Endodermal cell (in vitro differentiated cells): Measurements from ENCODE around the gene QRICH1. TPM values are rescaled to one million over a fixed set of nuclear protein-coding genes. Genes with fewer than 3 reads are reported as not detected.

Experiments
- DNase-seq: peaks from one replicate; pipeline ENCODE4 v3.0.0-alpha.2; 2017
- H3K27ac ChIP-seq: 2 replicates; pipeline ENCODE4 v1.5.1; 2013; ENCODE audit warnings: mild to moderate bottlenecking, low read depth, low read length, moderate library complexity
- H3K27me3 ChIP-seq: 2 replicates; pipeline ENCODE4 v1.6.1; 2013; ENCODE audit warnings: mild to moderate bottlenecking, low read length, moderate library complexity; ENCODE audit not compliant: insufficient read depth, control insufficient read depth, poor library complexity, severe bottlenecking
- H3K36me3 ChIP-seq: 2 replicates; pipeline ENCODE4 v1.7.0; 2013; ENCODE audit warnings: mild to moderate bottlenecking, low read length, moderate library complexity; ENCODE audit not compliant: control insufficient read depth, insufficient read depth
- H3K4me1 ChIP-seq: one replicate; pipeline ENCODE4 v1.7.0; 2013; ENCODE audit warnings: low read length; ENCODE audit not compliant: control insufficient read depth, insufficient read depth
- H3K4me3 ChIP-seq: 2 replicates; pipeline ENCODE4 v1.5.1; 2013; ENCODE audit warnings: mild to moderate bottlenecking, low read length, moderate library complexity
- H3K9ac ChIP-seq: 2 replicates; pipeline ENCODE4 v1.6.1; 2013; ENCODE audit warnings: mild to moderate bottlenecking, low read length, moderate library complexity; ENCODE audit not compliant: poor library complexity, severe bottlenecking; ENCODE audit errors: extremely low read depth
- H3K9me3 ChIP-seq: 2 replicates; pipeline ENCODE4 v1.6.1; 2013; ENCODE audit warnings: mild to moderate bottlenecking, low read length, moderate library complexity; ENCODE audit not compliant: control insufficient read depth
- H3K27ac Mint-ChIP-seq: 2 replicates; pipeline ENCODE4 v1.8.0; 2020; ENCODE audit warnings: mixed read lengths
- H3K27me3 Mint-ChIP-seq: 2 replicates; pipeline ENCODE4 v1.8.0; 2021; ENCODE audit warnings: mild to moderate bottlenecking, mixed read lengths; ENCODE audit not compliant: insufficient read depth
- H3K36me3 Mint-ChIP-seq: 2 replicates; pipeline ENCODE4 v1.8.0; 2020; ENCODE audit warnings: low read depth, mixed read lengths
- H3K4me1 Mint-ChIP-seq: 2 replicates; pipeline ENCODE4 v1.8.0; 2020; ENCODE audit warnings: mixed read lengths
- H3K4me3 Mint-ChIP-seq: 2 replicates; pipeline ENCODE4 v1.8.0; 2020; ENCODE audit warnings: mild to moderate bottlenecking, moderate library complexity, mixed read lengths
- H3K9me3 Mint-ChIP-seq: 2 replicates; pipeline ENCODE4 v1.8.0; 2020; ENCODE audit warnings: mild to moderate bottlenecking, mixed read lengths
- CTCF ChIP-seq: fragments of 200-600 bp; sonication (generic); conservative IDR thresholded peaks from 2 replicates; pipeline ENCODE4 v1.5.0; 2021; ENCODE audit warnings: antibody characterized with exemption, mild to moderate bottlenecking
- WGBS, 2 experiments: methylation state at CpG; one replicate each; pipeline versions ENCODE4 v1.1.5 to v1.1.7; 2013; ENCODE audit warnings: missing lambda C conversion rate in 2 of 2, mixed read lengths in 1 of 2; ENCODE audit not compliant: insufficient coverage in 1 of 2, insufficient read length in 1 of 2; 5-methylcytosine and 5-hydroxymethylcytosine counted together
- total RNA-seq, 2 donors: library from RNA; stranded (reverse); fragmentation: NEBNext Ultra II Directional in 1 of 2; extraction: Animal tissue kit (Norgen Biotek cat#: 25700) in 1 of 2; gene quantifications; 2 replicates in 1 of 2; 3 replicates in 1 of 2; pipeline ENCODE4 v1.2.1, GENCODE V29; 2021

The QRICH1 gene
- total RNA-seq, 2 donors from 2014 or later, result 127 to 155 TPM

DNA sequence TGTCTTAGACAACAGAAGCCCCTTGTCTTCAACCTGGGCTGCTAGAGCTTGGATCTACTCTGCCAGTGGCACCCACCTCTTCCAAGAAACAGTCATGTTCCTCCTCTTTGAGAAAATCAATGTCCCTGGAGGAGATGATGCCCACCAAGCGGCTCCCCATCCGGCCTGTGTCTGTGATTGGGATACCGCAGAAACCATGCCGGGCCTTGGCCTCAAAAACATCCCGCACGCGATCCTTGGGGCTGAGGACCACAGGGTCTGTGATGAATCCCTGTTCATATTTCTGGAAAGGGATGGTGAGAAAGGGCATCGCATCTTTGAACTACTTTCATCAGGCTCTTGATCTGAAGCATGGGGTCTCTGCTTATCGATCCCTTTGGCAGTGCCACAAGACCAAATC, 66.2 kb downstream of the QRICH1 start:
- Mint-ChIP-seq H3K27me3 (no peaks in the 10 kb centered on the region), H3K27ac (no peak overlapping the region), H3K9me3 (no peaks in the 10 kb centered on the region), H3K4me3 (peak overlapping the region; percentile 79), H3K36me3 (peaks cover 71% of the 10 kb centered on the region), H3K4me1 (peaks cover 20% of the 10 kb centered on the region)
- Histone ChIP-seq H3K27ac (no peak overlapping the region), H3K4me3 (peak overlapping the region; percentile 77), H3K27me3 (no peaks in the 10 kb centered on the region), H3K36me3 (peaks cover 83% of the 10 kb centered on the region), H3K9me3 (no peaks in the 10 kb centered on the region), H3K9ac (no peak overlapping the region), H3K4me1 (peaks cover 6% of the 10 kb centered on the region)
- 97 to 100% methylated on average over 9 of the region's 9 CpGs for WGBS, 2 experiments
- no peak for TF ChIP-seq CTCF
- DNase-seq, result no peak

GRCh38 chr3:49026536-49026935, 67.3 kb downstream of the QRICH1 start:
- Histone ChIP-seq H3K9me3 (no peaks in the 10 kb centered on the region), H3K9ac (no peak overlapping the region), H3K36me3 (peaks cover 72% of the 10 kb centered on the region), H3K4me3 (no peak overlapping the region), H3K4me1 (peaks cover 6% of the 10 kb centered on the region), H3K27me3 (no peaks in the 10 kb centered on the region), H3K27ac (no peak overlapping the region)
- Mint-ChIP-seq H3K9me3 (no peaks in the 10 kb centered on the region), H3K36me3 (peaks cover 62% of the 10 kb centered on the region), H3K4me3 (no peak overlapping the region), H3K27ac (no peak overlapping the region), H3K4me1 (peaks cover 20% of the 10 kb centered on the region), H3K27me3 (no peaks in the 10 kb centered on the region)
- WGBS, 2 experiments, result 94 to 96% methylated on average over 3 of the region's 3 CpGs
- TF ChIP-seq CTCF, result no peak
- no peak for DNase-seq

DNA sequence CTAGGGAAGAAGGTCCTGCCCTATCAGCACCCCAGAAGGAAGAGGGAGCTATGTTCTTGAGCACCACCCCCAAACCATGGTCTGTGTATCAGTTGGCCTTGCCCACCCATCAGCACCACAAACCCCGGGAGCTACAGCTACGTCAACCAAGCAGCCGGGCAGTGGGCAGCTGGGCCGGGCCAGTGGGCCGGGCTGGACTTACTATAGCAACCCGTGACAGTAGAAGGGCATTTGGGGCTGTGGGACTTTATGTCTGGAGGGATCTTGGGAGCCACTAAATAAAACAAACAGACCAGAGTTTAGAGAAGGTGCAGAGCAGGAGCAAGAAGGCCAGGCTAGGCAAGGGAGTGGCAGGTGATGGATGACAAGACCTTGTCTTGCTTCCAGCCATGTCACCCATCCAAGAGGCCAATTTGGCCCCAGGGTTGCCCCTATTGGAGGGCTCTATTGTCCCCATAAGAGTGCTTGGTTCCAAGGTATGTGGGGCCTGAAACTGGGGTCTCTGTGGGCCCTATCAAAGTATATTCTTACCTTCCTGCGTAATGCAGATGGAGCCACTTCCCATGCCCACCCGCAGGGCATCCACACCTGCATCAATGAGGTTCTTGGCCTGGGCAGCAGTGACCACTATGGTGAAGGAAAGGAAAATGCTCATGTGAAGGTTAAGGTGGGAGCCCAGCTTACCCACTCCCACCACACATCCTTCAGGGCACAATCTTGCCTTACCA, 67.9 kb downstream of the QRICH1 start:
- no peak overlapping the region for H3K9ac ChIP-seq
- no peak for DNase-seq
- H3K27ac ChIP-seq, result no peak overlapping the region
- Mint-ChIP-seq H3K36me3 (peaks cover 58% of the 10 kb centered on the region), H3K4me1 (peaks cover 20% of the 10 kb centered on the region), H3K9me3 (no peaks in the 10 kb centered on the region), H3K27me3 (no peaks in the 10 kb centered on the region), H3K27ac (no peak overlapping the region), H3K4me3 (no peak overlapping the region)
- H3K4me3 ChIP-seq, result no peak overlapping the region
- H3K36me3 ChIP-seq, result peaks cover 66% of the 10 kb centered on the region
- no peak for TF ChIP-seq CTCF
- 96 to 100% methylated on average over 1 to 8 of the region's 8 CpGs for WGBS, 2 experiments
- no peaks in the 10 kb centered on the region for H3K9me3 ChIP-seq
- H3K4me1 ChIP-seq, result peaks cover 6% of the 10 kb centered on the region
- no peaks in the 10 kb centered on the region for H3K27me3 ChIP-seq
